Left lung (tissue), 10 donors: ENCODE results near the gene MMEL1. TPM values are rescaled to one million over a fixed set of nuclear protein-coding genes. Genes with fewer than 3 reads are reported as not detected.

Source experiments
- ATAC-seq: fragments of 200-7000 bp; cut with Tn5 transposase; one replicate; pipeline ENCODE4 v1.9.1; 2020; ENCODE audit warnings: moderate library complexity
- DNase-seq, 4 donors: peaks; one replicate each; pipeline ENCODE4 v3.0.0-alpha.2; 2013 to 2020
- H3K27ac ChIP-seq, 2 donors: fragments of 200-600 bp; sonication (generic) in 1 of 2; one replicate each; pipeline versions ENCODE4 v1.5.0 to v1.8.0; 2020 to 2021
- H3K27me3 ChIP-seq, 2 donors: fragments of 200-600 bp; sonication (generic) in 1 of 2; one replicate each; pipeline versions ENCODE4 v1.5.0 to v1.8.0; 2020 to 2021
- H3K36me3 ChIP-seq, 2 donors: fragments of 200-600 bp; sonication (generic) in 1 of 2; one replicate each; pipeline versions ENCODE4 v1.5.0 to v1.8.0; 2020 to 2021
- H3K4me1 ChIP-seq, 2 donors: fragments of 200-600 bp; one replicate each; pipeline ENCODE4 v1.8.0; 2021
- H3K4me3 ChIP-seq, 2 donors: fragments of 200-600 bp; sonication (generic) in 1 of 2; one replicate each; pipeline versions ENCODE4 v1.5.0 to v1.8.0; 2020 to 2021; ENCODE audit warnings: mild to moderate bottlenecking in 1 of 2
- H3K9me3 ChIP-seq, 2 donors: fragments of 200-600 bp; sonication (generic) in 1 of 2; one replicate each; pipeline versions ENCODE4 v1.5.0 to v1.8.0; 2020 to 2021
- intact Hi-C, 2 donors: fragments of 100-400 bp; cut with DNase I; formaldehyde crosslinking; loops; one replicate each; pipeline versions ENCODE4 v1.11.2 to v1.14.2; 2022
- polyA plus RNA-seq, 6 donors: library from polyadenylated mRNA; unstranded; fragments of 120-200 nt; gene quantifications; one replicate each; pipeline ENCODE4 v1.2.1, GENCODE V29; 2013; ENCODE audit not compliant: insufficient read length in 6 of 6
- total RNA-seq, 2 donors: library from RNA; stranded (reverse); fragmentation: NEBNext Ultra II Directional; extraction: Animal tissue kit (Norgen Biotek cat#: 25700); gene quantifications; one replicate each; pipeline ENCODE4 v1.2.1, GENCODE V29; 2021
- TF ChIP-seq, protein P1 (sequence below), 2 donors: fragments of 200-600 bp; sonication (generic) in 1 of 2; IDR thresholded peaks; one replicate each; pipeline versions ENCODE4 v1.5.0 to v1.8.0; 2021; ENCODE audit warnings: antibody characterized with exemption in 2 of 2
- donor health status: DM: no; HTN: yes; CAD: no.
- donor health status: DM: no; HTN: no; CAD: no.

MMEL1 gene
- total and polyA plus RNA-seq, 8 donors = 3.4 to 9.1 (median 3.9) TPM

DNA sequence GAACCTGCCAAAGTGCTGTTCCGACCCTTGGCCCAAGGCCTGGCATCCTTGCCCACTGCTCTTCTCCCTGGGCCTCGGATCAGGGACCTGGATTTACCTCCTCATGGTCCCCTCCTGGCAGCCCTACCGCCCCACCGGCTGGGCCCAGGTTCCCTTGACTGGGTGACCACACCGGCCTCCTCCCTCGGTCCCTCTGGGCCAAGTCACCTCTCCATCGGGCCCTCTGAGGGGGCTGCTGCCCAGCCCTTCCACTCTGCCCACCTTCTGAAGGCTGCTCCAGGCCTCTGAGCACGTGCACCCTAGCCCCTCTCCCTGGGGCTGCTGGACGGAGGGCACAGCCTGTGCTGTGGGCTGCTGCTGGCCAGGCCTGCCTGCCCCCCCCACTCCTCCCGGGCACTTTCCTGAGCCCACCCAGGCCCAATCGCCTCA, 9.3 kb upstream of the MMEL1 start:
- no peaks in the 10 kb centered on the region for H3K36me3 ChIP-seq
- H3K27ac ChIP-seq = peak overlapping the region in 1 of 2 donors; percentile 83
- H3K9me3 ChIP-seq = peaks cover 0 to 17% of the 10 kb centered on the region in 2 donors
- intact Hi-C loops = loop anchor here in 1 of 2 donors (10.0 kb wide), 1 partner anchor 227 kb away; the partner anchor contains the start of gene PEX10
- peaks cover 7 to 19% of the 10 kb centered on the region in 2 donors for H3K4me1 ChIP-seq
- TF ChIP-seq, protein P1, sequence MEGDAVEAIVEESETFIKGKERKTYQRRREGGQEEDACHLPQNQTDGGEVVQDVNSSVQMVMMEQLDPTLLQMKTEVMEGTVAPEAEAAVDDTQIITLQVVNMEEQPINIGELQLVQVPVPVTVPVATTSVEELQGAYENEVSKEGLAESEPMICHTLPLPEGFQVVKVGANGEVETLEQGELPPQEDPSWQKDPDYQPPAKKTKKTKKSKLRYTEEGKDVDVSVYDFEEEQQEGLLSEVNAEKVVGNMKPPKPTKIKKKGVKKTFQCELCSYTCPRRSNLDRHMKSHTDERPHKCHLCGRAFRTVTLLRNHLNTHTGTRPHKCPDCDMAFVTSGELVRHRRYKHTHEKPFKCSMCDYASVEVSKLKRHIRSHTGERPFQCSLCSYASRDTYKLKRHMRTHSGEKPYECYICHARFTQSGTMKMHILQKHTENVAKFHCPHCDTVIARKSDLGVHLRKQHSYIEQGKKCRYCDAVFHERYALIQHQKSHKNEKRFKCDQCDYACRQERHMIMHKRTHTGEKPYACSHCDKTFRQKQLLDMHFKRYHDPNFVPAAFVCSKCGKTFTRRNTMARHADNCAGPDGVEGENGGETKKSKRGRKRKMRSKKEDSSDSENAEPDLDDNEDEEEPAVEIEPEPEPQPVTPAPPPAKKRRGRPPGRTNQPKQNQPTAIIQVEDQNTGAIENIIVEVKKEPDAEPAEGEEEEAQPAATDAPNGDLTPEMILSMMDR (IDR thresholded peaks at IDR 0.05) = no peak
- H3K4me3 ChIP-seq = peak overlapping the region; percentile 73 to 83
- peaks cover 0 to 6% of the 10 kb centered on the region in 2 donors for H3K27me3 ChIP-seq
- DNase-seq (peak in 1 of 4 donors; percentile 72), ATAC-seq (no peak)

DNA sequence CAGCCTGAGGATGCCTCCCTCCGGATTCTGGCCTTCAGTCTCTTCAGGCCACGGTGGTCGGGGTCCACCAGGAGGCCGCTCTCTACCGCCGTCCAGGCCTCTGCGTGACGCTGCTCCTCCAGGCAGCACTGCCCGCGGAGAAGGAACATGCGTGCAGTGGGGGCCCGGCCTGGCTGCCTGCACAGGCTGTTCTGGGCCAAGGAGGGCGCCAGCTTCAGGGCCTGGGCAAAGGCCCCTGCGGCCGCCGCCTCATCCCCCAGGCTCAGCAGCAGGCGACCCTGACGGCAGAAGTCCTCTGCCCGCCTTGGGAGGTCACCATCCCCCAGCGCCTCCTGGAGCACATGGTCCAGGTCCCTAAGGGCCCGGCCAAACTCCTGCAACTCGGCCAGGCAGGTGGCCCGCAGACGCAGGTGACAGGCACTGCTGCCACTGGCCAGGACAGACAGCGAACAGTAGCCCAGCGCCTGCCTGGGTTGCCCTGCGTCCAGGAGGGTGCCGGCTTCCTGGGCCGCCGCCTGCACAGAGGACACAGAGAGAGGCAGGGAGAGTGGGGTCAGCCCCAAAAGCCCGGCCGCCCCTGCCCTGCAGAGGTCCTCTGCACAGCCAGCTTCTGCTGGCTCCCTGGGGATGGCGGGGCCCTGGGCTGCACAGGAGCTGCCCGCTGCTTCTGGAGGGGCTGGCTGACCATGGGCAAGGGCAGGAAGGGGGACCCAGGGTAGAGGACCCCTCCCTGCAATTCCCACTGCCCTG, 8.7 kb upstream of the MMEL1 start:
- DNase-seq = peak in 1 of 4 donors; percentile 73
- H3K4me1 ChIP-seq = peaks cover 7 to 19% of the 10 kb centered on the region in 2 donors
- intact Hi-C loops = loop anchor here in 1 of 2 donors (10.0 kb wide), 1 partner anchor 227 kb away; the partner anchor contains the start of gene PEX10
- peaks cover 0 to 10% of the 10 kb centered on the region in 2 donors for H3K27me3 ChIP-seq
- H3K36me3 ChIP-seq = no peaks in the 10 kb centered on the region
- peak overlapping the region in 1 of 2 donors; percentile 83 for H3K4me3 ChIP-seq
- ATAC-seq = no peak
- peak overlapping the region in 1 of 2 donors; percentile 83 for H3K27ac ChIP-seq
- peaks cover 0 to 17% of the 10 kb centered on the region in 2 donors for H3K9me3 ChIP-seq
- TF ChIP-seq, protein P1 (IDR thresholded peaks at IDR 0.05) = no peak

DNA sequence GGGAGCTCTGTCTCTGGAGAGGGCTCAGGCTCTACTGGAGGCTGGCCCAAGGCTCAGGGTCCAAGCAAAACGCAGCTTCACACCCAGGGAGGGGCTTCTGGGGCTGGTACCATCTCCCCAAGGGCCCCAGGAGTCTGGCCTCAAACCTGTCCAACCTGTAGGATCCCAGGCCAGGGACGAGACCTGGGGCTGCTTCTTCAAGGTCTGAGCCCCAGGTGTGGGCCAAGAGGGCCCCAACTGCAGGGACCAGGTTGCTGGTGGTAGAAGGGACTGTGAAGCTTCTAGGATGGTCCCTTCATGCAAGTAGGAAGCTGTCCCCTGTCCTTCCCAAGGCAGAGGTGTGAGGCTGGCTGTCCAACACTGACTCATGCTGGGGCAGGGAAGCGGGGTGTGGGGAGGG, 7.8 kb upstream of the MMEL1 start:
- ATAC-seq = no peak
- DNase-seq = no peak
- H3K36me3 ChIP-seq = no peaks in the 10 kb centered on the region
- H3K4me3 ChIP-seq = no peak overlapping the region
- intact Hi-C loops = loop anchor here in 1 of 2 donors (10.0 kb wide), 1 partner anchor 226 kb away; the partner anchor contains the start of gene PEX10
- no peak overlapping the region for H3K27ac ChIP-seq
- TF ChIP-seq, protein P1 (IDR thresholded peaks at IDR 0.05) = no peak
- peaks cover 7 to 19% of the 10 kb centered on the region in 2 donors for H3K4me1 ChIP-seq
- H3K9me3 ChIP-seq = peaks cover 0 to 9% of the 10 kb centered on the region in 2 donors
- peaks cover 0 to 14% of the 10 kb centered on the region in 2 donors for H3K27me3 ChIP-seq

DNA sequence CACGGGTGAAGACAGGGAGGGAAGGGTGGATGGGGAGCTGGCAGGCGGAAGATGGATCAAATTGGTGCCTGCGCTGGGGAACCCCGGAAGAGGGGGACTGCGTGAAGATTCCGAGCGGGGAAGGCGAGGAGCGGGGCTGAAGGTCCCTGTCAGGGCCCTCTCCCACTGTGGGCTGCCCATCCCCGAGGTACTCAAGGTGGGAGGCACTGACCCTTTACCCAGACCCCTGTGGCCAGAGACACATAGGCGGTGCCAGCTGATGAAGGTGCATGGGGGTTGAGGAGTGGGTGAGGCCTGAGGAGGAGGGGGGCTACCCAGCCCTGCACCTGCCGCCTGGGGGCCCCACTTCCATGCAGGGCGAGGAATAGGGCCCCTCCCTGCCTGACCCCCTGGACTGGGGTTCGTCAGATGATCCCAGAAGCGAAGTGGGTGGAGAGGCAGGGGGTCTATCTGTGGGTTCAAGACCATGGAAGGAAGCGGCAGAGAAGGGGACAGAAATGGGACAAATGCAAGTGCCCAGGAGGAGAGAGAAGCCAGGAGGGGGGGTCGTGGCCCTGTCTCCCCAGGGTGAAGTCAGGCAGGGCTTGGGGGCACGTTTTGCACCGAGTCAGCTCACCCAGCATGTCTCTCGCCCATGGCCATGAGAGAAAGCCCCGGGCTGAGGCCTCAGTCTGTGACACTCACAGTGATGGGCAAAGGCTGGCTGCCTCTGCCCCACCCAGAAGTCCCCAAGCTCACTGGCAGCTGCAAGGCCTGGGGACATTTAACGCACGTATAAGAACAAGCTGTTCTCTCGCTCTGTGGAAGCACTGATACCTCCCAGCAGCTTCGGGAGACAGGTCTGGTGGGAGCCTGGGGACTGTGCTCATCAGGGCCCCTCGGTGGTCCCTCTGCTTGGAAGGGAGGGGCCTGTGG, 7.0 kb upstream of the MMEL1 start:
- TF ChIP-seq, protein P1 (IDR thresholded peaks at IDR 0.05) = no peak
- ATAC-seq = no peak
- Histone ChIP-seq H3K9me3 (peaks cover 0 to 9% of the 10 kb centered on the region in 2 donors), H3K27ac (no peak overlapping the region), H3K4me1 (peaks cover 7 to 19% of the 10 kb centered on the region in 2 donors), H3K36me3 (no peaks in the 10 kb centered on the region), H3K4me3 (no peak overlapping the region), H3K27me3 (peaks cover 0 to 20% of the 10 kb centered on the region in 2 donors)
- no peak for DNase-seq
- intact Hi-C loops = loop anchor here in 1 of 2 donors (10.0 kb wide), 1 partner anchor 225 kb away; the partner anchor contains the start of gene PEX10
